GM19328 (cell line): ENCODE measurements around the gene PDE2A.

Experiments used
- ATAC-seq: cut with Tn5 transposase; IDR thresholded peaks from one replicate; pipeline ENCODE4 v1.9.1; 2021; ENCODE audit warnings: mild to moderate bottlenecking, moderate library complexity; ENCODE audit not compliant: unreplicated experiment

The PDE2A gene

GRCh38 chr11:72665911-72666472, 8.2 kb downstream of the PDE2A start:
- ATAC-seq, result no peak

GRCh38 chr11:72662036-72662435, 12.2 kb downstream of the PDE2A start:
- ATAC-seq, result no peak

- ATAC-seq, result no peak
These were observed 12.7 kb downstream of the PDE2A start for GRCh38 chr11:72661486-72661885.

GRCh38 chr11:72658989-72659640, 15.1 kb downstream of the PDE2A start:
- ATAC-seq, result no peak

GRCh38 chr11:72657411-72658100, 16.7 kb downstream of the PDE2A start:
- ATAC-seq, result no peak

- no peak for ATAC-seq
These were observed 18.2 kb downstream of the PDE2A start for GRCh38 chr11:72655896-72656464.

GRCh38 chr11:72655014-72655413, 19.2 kb downstream of the PDE2A start:
- no peak for ATAC-seq

GRCh38 chr11:72653649-72654048, 20.6 kb downstream of the PDE2A start:
- no peak for ATAC-seq

GRCh38 chr11:72652873-72653630, 21.2 kb downstream of the PDE2A start:
- no peak for ATAC-seq

- no peak for ATAC-seq
These were observed 22.1 kb downstream of the PDE2A start for GRCh38 chr11:72652133-72652532.

GRCh38 chr11:72649215-72649976, 24.8 kb downstream of the PDE2A start:
- ATAC-seq, result no peak

GRCh38 chr11:72648384-72649136, 25.7 kb downstream of the PDE2A start:
- ATAC-seq, result no peak

- ATAC-seq, result no peak
These were observed 26.3 kb downstream of the PDE2A start for GRCh38 chr11:72647882-72648281.

GRCh38 chr11:72646472-72646871, 27.8 kb downstream of the PDE2A start:
- no peak for ATAC-seq

- no peak for ATAC-seq
These were observed 28.2 kb downstream of the PDE2A start for GRCh38 chr11:72646024-72646423.

GRCh38 chr11:72643547-72643946, 30.7 kb downstream of the PDE2A start:
- ATAC-seq, result no peak

- ATAC-seq, result no peak
These were observed 31.2 kb downstream of the PDE2A start for GRCh38 chr11:72642884-72643522.

- ATAC-seq, result no peak
These were observed 32.0 kb downstream of the PDE2A start for GRCh38 chr11:72642043-72642883.
